ENCODE data around the gene AKAP6.

AKAP6 gene

GRCh38 chr14:32377046-32377646 is 48.0 kb downstream of the AKAP6 start:
- no peak overlapping the region for H3K27ac Mint-ChIP-seq
- H3K9me3 Mint-ChIP-seq = no peaks in the 10 kb centered on the region
- peaks cover 18% of the 10 kb centered on the region for H3K4me1 Mint-ChIP-seq
- H3K36me3 Mint-ChIP-seq (ENCODE audit: low read depth) = no peaks in the 10 kb centered on the region
- no peak overlapping the region for H3K4me3 Mint-ChIP-seq
- no peaks in the 10 kb centered on the region for H3K27me3 Mint-ChIP-seq (ENCODE audit: low read depth, poor library complexity)
- no peak for DNase-seq
- TF ChIP-seq CTCF (IDR thresholded peaks at IDR 0.05) = no peak

- DNase-seq = no peak
- H3K9me3 Mint-ChIP-seq = no peaks in the 10 kb centered on the region
- H3K4me3 Mint-ChIP-seq = no peak overlapping the region
- H3K27ac Mint-ChIP-seq = no peak overlapping the region
- H3K27me3 Mint-ChIP-seq (ENCODE audit: low read depth, poor library complexity) = no peaks in the 10 kb centered on the region
- peaks cover 9% of the 10 kb centered on the region for H3K4me1 Mint-ChIP-seq
- H3K36me3 Mint-ChIP-seq (ENCODE audit: low read depth) = no peaks in the 10 kb centered on the region
- TF ChIP-seq CTCF (IDR thresholded peaks at IDR 0.05) = no peak
Measured at GRCh38 chr14:32378284-32378683, 49.2 kb downstream of the AKAP6 start.

- H3K27ac Mint-ChIP-seq = no peak overlapping the region
- no peaks in the 10 kb centered on the region for H3K36me3 Mint-ChIP-seq (ENCODE audit: low read depth)
- H3K4me3 Mint-ChIP-seq = no peak overlapping the region
- DNase-seq = no peak
- no peaks in the 10 kb centered on the region for H3K27me3 Mint-ChIP-seq (ENCODE audit: low read depth, poor library complexity)
- no peak for TF ChIP-seq CTCF (IDR thresholded peaks at IDR 0.05)
- peaks cover 7% of the 10 kb centered on the region for H3K4me1 Mint-ChIP-seq
- no peaks in the 10 kb centered on the region for H3K9me3 Mint-ChIP-seq
Measured at GRCh38 chr14:32379447-32379846, 50.3 kb downstream of the AKAP6 start.

- peaks cover 7% of the 10 kb centered on the region for H3K4me1 Mint-ChIP-seq
- TF ChIP-seq CTCF (IDR thresholded peaks at IDR 0.05) = no peak
- no peaks in the 10 kb centered on the region for H3K27me3 Mint-ChIP-seq (ENCODE audit: low read depth, poor library complexity)
- peaks cover 4% of the 10 kb centered on the region for H3K9me3 Mint-ChIP-seq
- H3K4me3 Mint-ChIP-seq = no peak overlapping the region
- no peak for DNase-seq
- H3K27ac Mint-ChIP-seq = no peak overlapping the region
- H3K36me3 Mint-ChIP-seq (ENCODE audit: low read depth) = no peaks in the 10 kb centered on the region
Measured at GRCh38 chr14:32381869-32382268, 52.8 kb downstream of the AKAP6 start.

- H3K9me3 Mint-ChIP-seq = peaks cover 9% of the 10 kb centered on the region
- H3K27ac Mint-ChIP-seq = no peak overlapping the region
- no peaks in the 10 kb centered on the region for H3K27me3 Mint-ChIP-seq (ENCODE audit: low read depth, poor library complexity)
- H3K36me3 Mint-ChIP-seq (ENCODE audit: low read depth) = no peaks in the 10 kb centered on the region
- H3K4me1 Mint-ChIP-seq = peaks cover 7% of the 10 kb centered on the region
- TF ChIP-seq CTCF (IDR thresholded peaks at IDR 0.05) = peak; percentile 22
- no peak for DNase-seq
- H3K4me3 Mint-ChIP-seq = no peak overlapping the region
Measured at GRCh38 chr14:32382704-32383103, 53.6 kb downstream of the AKAP6 start.

GRCh38 chr14:32383364-32384009 is 54.4 kb downstream of the AKAP6 start:
- H3K27me3 Mint-ChIP-seq (ENCODE audit: low read depth, poor library complexity) = no peaks in the 10 kb centered on the region
- TF ChIP-seq CTCF (IDR thresholded peaks at IDR 0.05) = no peak
- DNase-seq = no peak
- H3K4me1 Mint-ChIP-seq = peaks cover 7% of the 10 kb centered on the region
- H3K27ac Mint-ChIP-seq = no peak overlapping the region
- H3K9me3 Mint-ChIP-seq = peaks cover 17% of the 10 kb centered on the region
- H3K4me3 Mint-ChIP-seq = no peak overlapping the region
- no peaks in the 10 kb centered on the region for H3K36me3 Mint-ChIP-seq (ENCODE audit: low read depth)
